ENCODE data around the gene HOXB8.

The HOXB8 gene

GRCh38 chr17:48615047-48615962, at the start of gene HOXB8:
TSS of gene HOXB8 (minus strand) at chr17:48615292. CDS start at chr17:48614704, 588 bp downstream.
- Histone ChIP-seq H3K9me3 (no peaks in the 10 kb centered on the region), H3K4me3 (peak within 1 kb of the TSS in 1 of 2 donors; percentile 24), H3K27me3 (peaks cover 6 to 100% of the 10 kb centered on the region in 2 donors), H3K36me3 (no peaks in the 10 kb centered on the region), H3K27ac (no peak within 1 kb of the TSS), H3K4me1 (peaks cover 0 to 56% (median 44%) of the 10 kb centered on the region in 4 donors)
- TF ChIP-seq CTCF (IDR thresholded peaks at IDR 0.05) = no peak
- intact Hi-C loops (cut with DNase I; ENCODE audit: low total_unique reads) = loop anchor here (5.0 kb wide), 1 partner anchor 588 kb away; no protein-coding TSS in a partner anchor
- no peak for DNase-seq

- DNase-seq = no peak
- H3K27me3 ChIP-seq = peaks cover 0 to 65% of the 10 kb centered on the region in 2 donors
Measured at GRCh38 chr17:48663134-48663924, 48.2 kb upstream of the HOXB8 start.

DNA sequence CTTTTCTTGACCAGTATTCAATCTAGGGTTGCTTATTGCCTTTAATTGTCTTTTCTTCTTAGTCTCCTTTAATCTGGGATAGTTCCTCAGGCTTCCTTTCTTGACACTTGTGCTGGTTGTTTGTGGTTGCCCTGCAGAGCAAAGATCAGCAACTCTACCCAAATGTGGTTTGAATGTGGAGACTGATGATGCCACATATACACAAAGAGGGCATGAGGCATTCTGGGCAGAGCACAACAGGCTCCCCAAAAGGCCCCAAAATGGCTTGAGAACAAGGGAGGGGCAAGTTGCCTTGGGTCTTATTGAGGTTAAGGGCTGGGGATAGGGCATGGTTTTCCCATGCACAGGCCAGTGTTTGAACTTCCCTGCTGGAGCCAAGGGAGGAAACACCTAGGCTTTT, 40.8 kb upstream of the HOXB8 start:
- Histone ChIP-seq H3K4me3 (no peak overlapping the region), H3K4me1 (no peaks in the 10 kb centered on the region), H3K27ac (no peak overlapping the region), H3K9me3 (no peaks in the 10 kb centered on the region), H3K36me3 (no peaks in the 10 kb centered on the region), H3K27me3 (peaks cover 0 to 27% of the 10 kb centered on the region in 2 donors)
- no peak for TF ChIP-seq CTCF (IDR thresholded peaks at IDR 0.05)
- no peak for DNase-seq
- intact Hi-C loops (cut with DNase I; ENCODE audit: low total_unique reads) = no loop called here

More at GRCh38 chr17:48663134-48663924, 48.2 kb upstream of the HOXB8 start:
- intact Hi-C loops (cut with DNase I; ENCODE audit: low total_unique reads) = no loop called here
- H3K9me3 ChIP-seq = no peaks in the 10 kb centered on the region
- H3K4me3 ChIP-seq = no peak overlapping the region
- H3K27ac ChIP-seq = no peak overlapping the region
- no peaks in the 10 kb centered on the region for H3K36me3 ChIP-seq
- no peaks in the 10 kb centered on the region for H3K4me1 ChIP-seq
- TF ChIP-seq CTCF (IDR thresholded peaks at IDR 0.05) = no peak

- Histone ChIP-seq H3K9me3 (no peaks in the 10 kb centered on the region), H3K4me1 (peaks cover 0 to 20% (median 14%) of the 10 kb centered on the region in 4 donors), H3K4me3 (no peak overlapping the region), H3K27ac (no peak overlapping the region), H3K36me3 (no peaks in the 10 kb centered on the region), H3K27me3 (peaks cover 0 to 71% of the 10 kb centered on the region in 2 donors)
- no peak for DNase-seq
- no peak for TF ChIP-seq CTCF (IDR thresholded peaks at IDR 0.05)
- intact Hi-C loops (cut with DNase I; ENCODE audit: low total_unique reads) = no loop called here
Measured at GRCh38 chr17:48649741-48650140, 34.6 kb upstream of the HOXB8 start.

- peaks cover 0 to 20% (median 14%) of the 10 kb centered on the region in 4 donors for H3K4me1 ChIP-seq
- H3K27me3 ChIP-seq = peaks cover 0 to 83% of the 10 kb centered on the region in 2 donors
- intact Hi-C loops (cut with DNase I; ENCODE audit: low total_unique reads) = no loop called here
- H3K9me3 ChIP-seq = no peaks in the 10 kb centered on the region
- TF ChIP-seq CTCF (IDR thresholded peaks at IDR 0.05) = no peak
- H3K27ac ChIP-seq = no peak overlapping the region
- no peak for DNase-seq
- H3K4me3 ChIP-seq = no peak overlapping the region
- no peaks in the 10 kb centered on the region for H3K36me3 ChIP-seq
Measured at GRCh38 chr17:48647963-48648245, 32.8 kb upstream of the HOXB8 start.

Measured in tibial artery (tissue), 4 donors.